Progenitor cell of endocrine pancreas (in vitro differentiated cells): ENCODE measurements around the gene MME. TPM values are rescaled to one million over a fixed set of nuclear protein-coding genes. Genes with fewer than 3 reads are reported as not detected.

ENCODE experiments used
- DNase-seq: peaks from one replicate; pipeline ENCODE4 v3.0.0; 2021; ENCODE audit warnings: low spot score; ENCODE audit not compliant: unreplicated experiment
- H3K27ac Mint-ChIP-seq: 2 replicates; pipeline ENCODE4 v1.8.0; 2021; ENCODE audit warnings: mild to moderate bottlenecking, moderate library complexity, mixed read lengths
- H3K27me3 Mint-ChIP-seq: 2 replicates; pipeline ENCODE4 v1.8.0; 2021; ENCODE audit warnings: mixed read lengths
- H3K36me3 Mint-ChIP-seq: 2 replicates; pipeline ENCODE4 v1.8.0; 2022; ENCODE audit warnings: mixed read lengths; ENCODE audit not compliant: insufficient read depth
- H3K4me1 Mint-ChIP-seq: 2 replicates; pipeline ENCODE4 v1.8.0; 2021; ENCODE audit warnings: low read depth, mixed read lengths
- H3K4me3 Mint-ChIP-seq: 2 replicates; pipeline ENCODE4 v1.8.0; 2021; ENCODE audit warnings: low read depth, mild to moderate bottlenecking, moderate library complexity, mixed read lengths
- H3K9me3 Mint-ChIP-seq: 2 replicates; pipeline ENCODE4 v1.8.0; 2021; ENCODE audit warnings: low read depth, mixed read lengths
- CTCF ChIP-seq: fragments of 200-600 bp; sonication (generic); IDR thresholded peaks from one replicate; pipeline ENCODE4 v1.5.0; 2021; ENCODE audit warnings: antibody characterized with exemption, mild to moderate bottlenecking; ENCODE audit not compliant: unreplicated experiment
- long read RNA-seq: library from polyadenylated mRNA; unstranded; transcript quantifications from one replicate; pipeline ENCODE4 v2.0.0, GENCODE V29; 2020
- total RNA-seq: library from RNA; stranded (reverse); gene quantifications from 2 replicates; pipeline ENCODE4 v1.2.1, GENCODE V29; 2021

Gene MME
- 0.93 TPM in 2 replicates for total RNA-seq
- long read RNA-seq, result 0 reads

DNA sequence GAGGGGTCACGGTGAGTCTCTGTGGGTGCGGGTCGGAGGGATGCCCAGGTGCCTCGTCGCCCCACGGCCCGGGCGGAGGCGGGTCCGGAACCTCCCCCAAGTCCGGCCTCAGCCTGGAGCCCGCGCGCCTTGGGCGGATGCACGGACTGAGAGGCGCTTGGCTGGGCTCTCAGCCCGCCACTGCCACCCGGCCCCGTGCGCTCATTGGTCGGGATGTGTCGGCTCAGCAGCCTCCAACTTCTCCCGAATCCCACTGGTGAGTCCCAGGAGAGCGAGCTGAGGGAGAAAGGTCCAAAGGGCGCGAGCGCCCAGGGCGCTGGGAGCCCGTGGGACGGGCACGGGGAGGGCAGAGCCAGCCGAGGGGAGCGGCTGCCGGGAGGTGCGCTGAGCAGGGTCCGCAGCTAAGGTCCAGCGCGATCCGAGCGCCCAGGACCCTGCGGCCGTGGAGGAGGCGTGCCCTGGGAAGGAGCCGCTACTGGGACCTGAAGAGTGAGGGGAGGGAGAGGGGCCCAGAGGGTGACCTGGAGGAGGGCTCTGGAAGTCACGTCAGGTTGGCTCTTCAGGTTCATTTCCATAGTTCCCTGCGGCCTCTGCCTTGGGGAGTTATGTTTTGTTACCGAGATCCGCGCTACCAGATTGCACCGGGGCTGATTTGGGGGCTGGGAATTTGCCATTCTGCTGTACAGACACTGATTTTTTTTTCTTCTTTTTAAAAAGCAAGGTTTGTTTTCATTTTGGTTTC, at the start of gene MME:
Gene MME, plus strand, starts transcription at position 574 of the 742 bp plus-strand sequence. CDS start 3,849 bp downstream, outside the sequence.
- Mint-ChIP-seq H3K4me1 (peaks cover 9% of the 10 kb centered on the region), H3K4me3 (peak within 1 kb of the TSS; percentile 70), H3K9me3 (peaks cover 3% of the 10 kb centered on the region), H3K27ac (no peak within 1 kb of the TSS), H3K27me3 (peaks cover 66% of the 10 kb centered on the region), H3K36me3 (no peaks in the 10 kb centered on the region)
- TF ChIP-seq CTCF, result no peak
- DNase-seq, result peak; percentile 34

GRCh38 chr3:155031186-155031585, 48.9 kb upstream of the MME start:
- DNase-seq, result no peak
- no peak for TF ChIP-seq CTCF
- Mint-ChIP-seq H3K4me1 (peaks cover 2% of the 10 kb centered on the region), H3K27ac (no peak overlapping the region), H3K9me3 (no peaks in the 10 kb centered on the region), H3K27me3 (no peaks in the 10 kb centered on the region), H3K4me3 (no peak overlapping the region), H3K36me3 (no peaks in the 10 kb centered on the region)

DNA sequence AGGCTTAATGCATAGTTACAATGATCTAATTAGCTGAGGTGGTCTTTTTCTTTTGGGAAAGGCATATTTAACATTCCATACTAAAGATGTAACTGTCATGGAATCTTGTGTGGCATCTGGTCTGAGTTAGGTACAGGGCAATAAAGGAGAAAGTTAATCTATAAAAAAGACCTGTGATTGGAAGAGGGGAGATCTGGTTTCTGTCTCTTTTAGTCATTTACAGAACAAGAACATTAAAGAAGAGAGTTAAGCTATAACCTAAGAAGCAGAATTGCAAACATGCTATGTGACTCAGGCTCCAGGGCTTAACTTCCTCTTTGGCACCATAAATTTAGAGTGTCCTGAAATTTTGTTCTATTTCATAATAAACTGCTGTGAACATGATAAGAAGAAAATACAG, 47.2 kb upstream of the MME start:
- no peaks in the 10 kb centered on the region for H3K27me3 Mint-ChIP-seq
- no peak for TF ChIP-seq CTCF
- no peak for DNase-seq

DNA sequence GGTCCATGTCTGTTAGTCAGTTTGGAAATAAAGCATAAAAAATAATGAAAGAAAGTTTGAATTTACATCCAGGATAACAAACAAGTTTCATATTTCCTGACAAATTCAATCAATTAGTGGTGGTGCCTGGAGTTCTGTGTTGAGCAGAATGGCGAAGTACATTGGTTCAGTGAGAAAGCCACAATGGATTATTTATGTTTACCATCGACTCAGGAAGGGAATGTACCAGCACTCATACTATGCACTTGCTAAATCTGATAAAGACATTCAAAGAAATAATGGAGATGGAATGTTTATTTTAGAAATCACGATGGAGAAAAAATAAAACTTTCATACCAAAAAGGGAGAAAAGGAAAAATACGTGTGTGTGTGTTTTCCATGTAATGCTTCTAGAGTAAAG, 45.3 kb upstream of the MME start:
- DNase-seq, result no peak
- Mint-ChIP-seq H3K4me1 (peaks cover 2% of the 10 kb centered on the region), H3K9me3 (no peaks in the 10 kb centered on the region), H3K4me3 (no peak overlapping the region), H3K36me3 (no peaks in the 10 kb centered on the region), H3K27ac (no peak overlapping the region), H3K27me3 (no peaks in the 10 kb centered on the region)
- no peak for TF ChIP-seq CTCF

More for the DNA sequence above, 47.2 kb upstream of the MME start:
- H3K9me3 Mint-ChIP-seq, result no peaks in the 10 kb centered on the region
- H3K4me1 Mint-ChIP-seq, result peaks cover 2% of the 10 kb centered on the region
- no peaks in the 10 kb centered on the region for H3K36me3 Mint-ChIP-seq
- no peak overlapping the region for H3K27ac Mint-ChIP-seq
- H3K4me3 Mint-ChIP-seq, result no peak overlapping the region

DNA sequence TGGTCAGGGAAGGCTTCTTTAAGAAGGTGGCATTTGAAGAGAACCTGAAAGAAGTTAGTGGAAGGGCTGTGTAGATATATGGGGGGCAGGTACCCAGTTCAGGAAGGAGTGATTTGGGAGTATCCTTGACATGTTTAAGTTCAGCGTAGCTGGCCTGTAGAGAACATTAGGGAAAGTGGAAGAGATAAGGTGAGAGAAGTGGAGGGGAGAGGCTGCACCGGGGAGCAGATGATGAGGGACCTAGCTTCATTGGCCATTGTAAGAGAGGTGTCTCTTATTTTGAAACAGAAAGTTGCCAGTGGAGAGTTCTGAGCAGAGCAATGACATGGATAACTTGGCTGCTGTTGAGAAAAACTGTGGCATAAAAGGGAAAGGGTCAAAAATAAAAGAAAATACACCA, 44.6 kb upstream of the MME start:
- Mint-ChIP-seq H3K9me3 (no peaks in the 10 kb centered on the region), H3K27ac (no peak overlapping the region), H3K27me3 (no peaks in the 10 kb centered on the region), H3K4me1 (peaks cover 2% of the 10 kb centered on the region), H3K4me3 (no peak overlapping the region), H3K36me3 (no peaks in the 10 kb centered on the region)
- no peak for TF ChIP-seq CTCF
- DNase-seq, result no peak
